HEK293 (cell line): ENCODE measurements around the gene NBDY.

Experiments used
- GFI1B ChIP-seq: fragments of 450-650 bp; formaldehyde crosslinking; IDR thresholded peaks from 2 replicates; pipeline ENCODE4 v1.5.1; 2016; ENCODE audit warnings: missing biosample characterization, missing genetic modification characterization
- KLF7 ChIP-seq: fragments of 450-650 bp; formaldehyde crosslinking; IDR thresholded peaks from 2 replicates; pipeline ENCODE4 v1.5.1; 2016; ENCODE audit warnings: missing biosample characterization, missing genetic modification characterization, borderline replicate concordance
- TCF7L2 ChIP-seq: IDR thresholded peaks from 2 replicates; pipeline ENCODE4 v1.6.1; 2011; ENCODE audit warnings: low read depth, mild to moderate bottlenecking, inconsistent platforms, low read length, moderate library complexity, borderline replicate concordance
- ZBTB10 ChIP-seq: fragments of 450-650 bp; formaldehyde crosslinking; IDR thresholded peaks from 2 replicates; pipeline ENCODE4 v1.5.1; 2016; ENCODE audit warnings: missing biosample characterization, missing genetic modification characterization
- ZNF214 ChIP-seq: fragments of 450-650 bp; formaldehyde crosslinking; IDR thresholded peaks from 2 replicates; pipeline ENCODE4 v1.5.1; 2017; ENCODE audit warnings: missing biosample characterization, mild to moderate bottlenecking, missing genetic modification characterization, borderline replicate concordance
- ZNF518A ChIP-seq: fragments of 450-650 bp; formaldehyde crosslinking; conservative IDR thresholded peaks from 2 replicates; pipeline ENCODE4 v1.5.1; 2016; ENCODE audit warnings: low read depth, missing biosample characterization, missing genetic modification characterization
- ZNF747 ChIP-seq: fragments of 450-650 bp; formaldehyde crosslinking; IDR thresholded peaks from 2 replicates; pipeline ENCODE4 v1.5.1; 2016; ENCODE audit warnings: missing biosample characterization, missing genetic modification characterization
- TF ChIP-seq, protein P1 (sequence below): fragments of 450-650 bp; formaldehyde crosslinking; IDR thresholded peaks from 2 replicates; pipeline ENCODE4 v1.5.1; 2016; ENCODE audit warnings: missing biosample characterization, missing genetic modification characterization
- TF ChIP-seq, protein P2 (sequence below): fragments of 450-650 bp; formaldehyde crosslinking; IDR thresholded peaks from 2 replicates; pipeline ENCODE4 v1.5.1; 2016; ENCODE audit warnings: missing biosample characterization, missing genetic modification characterization
- TF ChIP-seq, protein P3 (sequence below): fragments of 450-650 bp; formaldehyde crosslinking; IDR thresholded peaks from 2 replicates; pipeline ENCODE4 v1.5.1; 2016; ENCODE audit warnings: missing biosample characterization, missing genetic modification characterization, borderline replicate concordance
- TF ChIP-seq, protein P4 (sequence below): fragments of 450-650 bp; formaldehyde crosslinking; IDR thresholded peaks from 2 replicates; pipeline ENCODE4 v1.5.1; 2016; ENCODE audit warnings: missing biosample characterization, missing genetic modification characterization

- TF ChIP-seq KLF7 (tag by site-specific recombination) (no peak), GFI1B (tag by site-specific recombination) (no peak), TCF7L2 (no peak), ZNF747 (tag by site-specific recombination) (no peak), ZNF214 (no peak), ZBTB10 (tag by site-specific recombination) (no peak), ZNF518A (tag by site-specific recombination) (no peak)
- TF ChIP-seq, protein P1, sequence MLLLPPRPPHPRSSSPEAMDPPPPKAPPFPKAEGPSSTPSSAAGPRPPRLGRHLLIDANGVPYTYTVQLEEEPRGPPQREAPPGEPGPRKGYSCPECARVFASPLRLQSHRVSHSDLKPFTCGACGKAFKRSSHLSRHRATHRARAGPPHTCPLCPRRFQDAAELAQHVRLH (tag by site-specific recombination) = no peak
- TF ChIP-seq, protein P2, sequence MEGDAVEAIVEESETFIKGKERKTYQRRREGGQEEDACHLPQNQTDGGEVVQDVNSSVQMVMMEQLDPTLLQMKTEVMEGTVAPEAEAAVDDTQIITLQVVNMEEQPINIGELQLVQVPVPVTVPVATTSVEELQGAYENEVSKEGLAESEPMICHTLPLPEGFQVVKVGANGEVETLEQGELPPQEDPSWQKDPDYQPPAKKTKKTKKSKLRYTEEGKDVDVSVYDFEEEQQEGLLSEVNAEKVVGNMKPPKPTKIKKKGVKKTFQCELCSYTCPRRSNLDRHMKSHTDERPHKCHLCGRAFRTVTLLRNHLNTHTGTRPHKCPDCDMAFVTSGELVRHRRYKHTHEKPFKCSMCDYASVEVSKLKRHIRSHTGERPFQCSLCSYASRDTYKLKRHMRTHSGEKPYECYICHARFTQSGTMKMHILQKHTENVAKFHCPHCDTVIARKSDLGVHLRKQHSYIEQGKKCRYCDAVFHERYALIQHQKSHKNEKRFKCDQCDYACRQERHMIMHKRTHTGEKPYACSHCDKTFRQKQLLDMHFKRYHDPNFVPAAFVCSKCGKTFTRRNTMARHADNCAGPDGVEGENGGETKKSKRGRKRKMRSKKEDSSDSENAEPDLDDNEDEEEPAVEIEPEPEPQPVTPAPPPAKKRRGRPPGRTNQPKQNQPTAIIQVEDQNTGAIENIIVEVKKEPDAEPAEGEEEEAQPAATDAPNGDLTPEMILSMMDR (tag by site-specific recombination) = peak; percentile 48; the same call in 1 of the 2 replicates
- TF ChIP-seq, protein P3, sequence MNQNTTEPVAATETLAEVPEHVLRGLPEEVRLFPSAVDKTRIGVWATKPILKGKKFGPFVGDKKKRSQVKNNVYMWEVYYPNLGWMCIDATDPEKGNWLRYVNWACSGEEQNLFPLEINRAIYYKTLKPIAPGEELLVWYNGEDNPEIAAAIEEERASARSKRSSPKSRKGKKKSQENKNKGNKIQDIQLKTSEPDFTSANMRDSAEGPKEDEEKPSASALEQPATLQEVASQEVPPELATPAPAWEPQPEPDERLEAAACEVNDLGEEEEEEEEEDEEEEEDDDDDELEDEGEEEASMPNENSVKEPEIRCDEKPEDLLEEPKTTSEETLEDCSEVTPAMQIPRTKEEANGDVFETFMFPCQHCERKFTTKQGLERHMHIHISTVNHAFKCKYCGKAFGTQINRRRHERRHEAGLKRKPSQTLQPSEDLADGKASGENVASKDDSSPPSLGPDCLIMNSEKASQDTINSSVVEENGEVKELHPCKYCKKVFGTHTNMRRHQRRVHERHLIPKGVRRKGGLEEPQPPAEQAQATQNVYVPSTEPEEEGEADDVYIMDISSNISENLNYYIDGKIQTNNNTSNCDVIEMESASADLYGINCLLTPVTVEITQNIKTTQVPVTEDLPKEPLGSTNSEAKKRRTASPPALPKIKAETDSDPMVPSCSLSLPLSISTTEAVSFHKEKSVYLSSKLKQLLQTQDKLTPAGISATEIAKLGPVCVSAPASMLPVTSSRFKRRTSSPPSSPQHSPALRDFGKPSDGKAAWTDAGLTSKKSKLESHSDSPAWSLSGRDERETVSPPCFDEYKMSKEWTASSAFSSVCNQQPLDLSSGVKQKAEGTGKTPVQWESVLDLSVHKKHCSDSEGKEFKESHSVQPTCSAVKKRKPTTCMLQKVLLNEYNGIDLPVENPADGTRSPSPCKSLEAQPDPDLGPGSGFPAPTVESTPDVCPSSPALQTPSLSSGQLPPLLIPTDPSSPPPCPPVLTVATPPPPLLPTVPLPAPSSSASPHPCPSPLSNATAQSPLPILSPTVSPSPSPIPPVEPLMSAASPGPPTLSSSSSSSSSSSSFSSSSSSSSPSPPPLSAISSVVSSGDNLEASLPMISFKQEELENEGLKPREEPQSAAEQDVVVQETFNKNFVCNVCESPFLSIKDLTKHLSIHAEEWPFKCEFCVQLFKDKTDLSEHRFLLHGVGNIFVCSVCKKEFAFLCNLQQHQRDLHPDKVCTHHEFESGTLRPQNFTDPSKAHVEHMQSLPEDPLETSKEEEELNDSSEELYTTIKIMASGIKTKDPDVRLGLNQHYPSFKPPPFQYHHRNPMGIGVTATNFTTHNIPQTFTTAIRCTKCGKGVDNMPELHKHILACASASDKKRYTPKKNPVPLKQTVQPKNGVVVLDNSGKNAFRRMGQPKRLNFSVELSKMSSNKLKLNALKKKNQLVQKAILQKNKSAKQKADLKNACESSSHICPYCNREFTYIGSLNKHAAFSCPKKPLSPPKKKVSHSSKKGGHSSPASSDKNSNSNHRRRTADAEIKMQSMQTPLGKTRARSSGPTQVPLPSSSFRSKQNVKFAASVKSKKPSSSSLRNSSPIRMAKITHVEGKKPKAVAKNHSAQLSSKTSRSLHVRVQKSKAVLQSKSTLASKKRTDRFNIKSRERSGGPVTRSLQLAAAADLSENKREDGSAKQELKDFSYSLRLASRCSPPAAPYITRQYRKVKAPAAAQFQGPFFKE = no peak
- TF ChIP-seq, protein P4, sequence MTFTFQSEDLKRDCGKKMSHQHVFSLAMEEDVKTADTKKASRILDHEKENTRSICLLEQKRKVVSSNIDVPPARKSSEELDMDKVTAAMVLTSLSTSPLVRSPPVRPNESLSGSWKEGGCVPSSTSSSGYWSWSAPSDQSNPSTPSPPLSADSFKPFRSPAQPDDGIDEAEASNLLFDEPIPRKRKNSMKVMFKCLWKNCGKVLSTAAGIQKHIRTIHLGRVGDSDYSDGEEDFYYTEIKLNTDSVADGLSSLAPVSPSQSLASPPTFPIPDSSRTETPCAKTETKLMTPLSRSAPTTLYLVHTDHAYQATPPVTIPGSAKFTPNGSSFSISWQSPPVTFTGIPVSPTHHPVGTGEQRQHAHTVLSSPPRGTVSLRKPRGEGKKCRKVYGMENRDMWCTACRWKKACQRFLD (tag by site-specific recombination) = no peak
These were observed 54.4 kb downstream of the NBDY start for GRCh38 chrX:56783450-56783831.
